Mesenchymal stem cell (in vitro differentiated cells and primary cell): Measurements from ENCODE around the gene IL6R.
A peak's percentile ranks its signal among the peaks of the same experiment; 100 is the strongest.

Source experiments
- DNase-seq: peaks from one replicate; pipeline ENCODE4 v3.0.0-alpha.2; 2013
- H2AFZ ChIP-seq: one replicate; pipeline ENCODE4 v1.6.1; 2013; ENCODE audit warnings: low read depth, mild to moderate bottlenecking, control low read depth, inconsistent platforms, low read length, moderate library complexity
- H2AK5ac ChIP-seq: 2 replicates; pipeline ENCODE4 v1.6.1; 2013; ENCODE audit warnings: low read length, moderate library complexity, mild to moderate bottlenecking, inconsistent platforms; ENCODE audit not compliant: severe bottlenecking
- H2BK120ac ChIP-seq: one replicate; pipeline ENCODE4 v1.6.1; 2013; ENCODE audit warnings: low read depth, mild to moderate bottlenecking, inconsistent platforms, low read length, moderate library complexity
- H2BK12ac ChIP-seq, 2 experiments: one replicate each; pipeline ENCODE4 v1.6.1; 2013; ENCODE audit warnings: inconsistent platforms in 2 of 2, low read length in 2 of 2, mild to moderate bottlenecking in 2 of 2, moderate library complexity in 2 of 2, control low read depth in 1 of 2
- H2BK15ac ChIP-seq: one replicate; pipeline ENCODE4 v1.6.1; 2013; ENCODE audit warnings: mild to moderate bottlenecking, low read depth, inconsistent platforms; ENCODE audit not compliant: poor library complexity, severe bottlenecking
- H2BK5ac ChIP-seq: 2 replicates; pipeline ENCODE4 v1.6.1; 2013; ENCODE audit warnings: low read depth, mild to moderate bottlenecking, low read length, control low read depth, inconsistent platforms; ENCODE audit not compliant: poor library complexity, severe bottlenecking
- H3K14ac ChIP-seq, 2 experiments: one replicate each; pipeline ENCODE4 v1.6.1; 2013; ENCODE audit warnings: inconsistent platforms in 2 of 2, low read length in 2 of 2, control low read depth in 1 of 2, mild to moderate bottlenecking in 1 of 2, moderate library complexity in 1 of 2
- H3K18ac ChIP-seq, 2 experiments: one replicate each; pipeline ENCODE4 v1.6.1; 2013; ENCODE audit warnings: inconsistent platforms in 2 of 2, low read length in 2 of 2, control low read depth in 1 of 2, low read depth in 1 of 2, mild to moderate bottlenecking in 1 of 2
- H3K23ac ChIP-seq, 2 experiments: one replicate each; pipeline ENCODE4 v1.6.1; 2013; ENCODE audit warnings: inconsistent platforms in 2 of 2, low read length in 2 of 2, mild to moderate bottlenecking in 2 of 2, moderate library complexity in 2 of 2, control low read depth in 1 of 2
- H3K27ac ChIP-seq: 2 replicates; pipeline ENCODE4 v1.5.1; 2013; ENCODE audit warnings: mild to moderate bottlenecking, moderate library complexity, low read length, control low read depth, inconsistent platforms; ENCODE audit not compliant: poor library complexity, severe bottlenecking
- H3K27me3 ChIP-seq, 2 experiments: 2 replicates each; pipeline versions ENCODE4 v1.6.1 to v1.7.0; 2013; ENCODE audit warnings: low read length in 2 of 2, mild to moderate bottlenecking in 2 of 2, moderate library complexity in 2 of 2, control low read depth in 1 of 2, inconsistent platforms in 1 of 2; ENCODE audit not compliant: control insufficient read depth in 1 of 2, insufficient read depth in 1 of 2
- H3K36me3 ChIP-seq, 2 experiments: 2 replicates each; pipeline versions ENCODE4 v1.6.1 to v1.7.0; 2013; ENCODE audit warnings: low read length in 2 of 2, control low read depth in 1 of 2, inconsistent platforms in 1 of 2, low read depth in 1 of 2, mild to moderate bottlenecking in 1 of 2; ENCODE audit not compliant: insufficient read depth in 2 of 2, control insufficient read depth in 1 of 2
- H3K4ac ChIP-seq, 2 experiments: one replicate each; pipeline ENCODE4 v1.6.1; 2013; ENCODE audit warnings: inconsistent platforms in 2 of 2, low read length in 2 of 2, mild to moderate bottlenecking in 2 of 2, moderate library complexity in 2 of 2, control low read depth in 1 of 2, low read depth in 1 of 2
- H3K4me1 ChIP-seq: 2 replicates; pipeline ENCODE4 v1.6.1; 2013; ENCODE audit warnings: low read depth, low read length, control low read depth; ENCODE audit not compliant: control insufficient read depth, insufficient read depth
- H3K4me2 ChIP-seq: 2 replicates; pipeline ENCODE4 v1.6.1; 2013; ENCODE audit warnings: low read length, mild to moderate bottlenecking, inconsistent platforms; ENCODE audit not compliant: poor library complexity, severe bottlenecking
- H3K4me3 ChIP-seq, 2 experiments: 2 replicates each; pipeline versions ENCODE4 v1.5.1 to v1.7.0; 2013; ENCODE audit warnings: low read length in 2 of 2, mild to moderate bottlenecking in 2 of 2, control low read depth in 1 of 2, low read depth in 1 of 2; ENCODE audit not compliant: insufficient read depth in 1 of 2
- H3K79me1 ChIP-seq: replicated peaks from 2 replicates; pipeline ENCODE4 v1.6.1; 2013; ENCODE audit warnings: mild to moderate bottlenecking, control low read depth, low read length, inconsistent platforms; ENCODE audit not compliant: poor library complexity, severe bottlenecking
- H3K9ac ChIP-seq: 2 replicates; pipeline ENCODE4 v1.7.0; 2013; ENCODE audit warnings: mild to moderate bottlenecking, low read length, moderate library complexity
- H3K9me3 ChIP-seq: 2 replicates; pipeline ENCODE4 v1.7.0; 2013; ENCODE audit warnings: mild to moderate bottlenecking, low read length; ENCODE audit not compliant: control insufficient read depth
- H4K8ac ChIP-seq: one replicate; pipeline ENCODE4 v1.6.1; 2013; ENCODE audit warnings: inconsistent platforms, mild to moderate bottlenecking, low read length, moderate library complexity
- H4K91ac ChIP-seq: one replicate; pipeline ENCODE4 v1.6.1; 2013; ENCODE audit warnings: mild to moderate bottlenecking, low read length, inconsistent platforms
- WGBS: methylation state at CpG from one replicate; pipeline ENCODE4 v1.1.7; 2013; ENCODE audit warnings: mixed read lengths; 5-methylcytosine and 5-hydroxymethylcytosine counted together

IL6R gene

GRCh38 chr1:154406886-154407197, 1.7 kb downstream of the IL6R start:
- Histone ChIP-seq H3K14ac (peak overlapping the region in 1 of 2 experiments; percentile 13), H3K4ac (peak overlapping the region; percentile 55 to 86), H4K91ac (peak overlapping the region; percentile 10), H3K36me3 (no peaks in the 10 kb centered on the region), H2BK5ac (no peak overlapping the region), H2BK120ac (peak overlapping the region; percentile 11), H3K4me2 (no peak overlapping the region), H4K8ac (no peak overlapping the region), H3K27me3 (peaks cover 0 to 12% of the 10 kb centered on the region in 2 experiments), H3K27ac (no peak overlapping the region), H3K4me3 (peak overlapping the region in 1 of 2 experiments; percentile 91), H3K23ac (peak overlapping the region in 1 of 2 experiments; percentile 51), H3K9me3 (no peaks in the 10 kb centered on the region), H3K9ac (peak overlapping the region; percentile 97), H3K18ac (peak overlapping the region in 1 of 2 experiments; percentile 58), H3K79me1 (peaks cover 12% of the 10 kb centered on the region), H2BK12ac (peak overlapping the region in 1 of 2 experiments; percentile 24), H2AFZ (no peak overlapping the region), H2AK5ac (no peak overlapping the region), H3K4me1 (peaks cover 23% of the 10 kb centered on the region), H2BK15ac (peak overlapping the region; percentile 64)
- peak; percentile 16 for DNase-seq
- 98% methylated on average over 3 of the region's 3 CpGs for WGBS

GRCh38 chr1:154407198-154408091, 2.3 kb downstream of the IL6R start:
- Histone ChIP-seq H2AFZ (no peak overlapping the region), H3K9ac (peak overlapping the region; percentile 97), H2BK15ac (peak overlapping the region; percentile 73), H3K23ac (peak overlapping the region in 1 of 2 experiments; percentile 51), H4K91ac (peak overlapping the region; percentile 12), H3K27me3 (peaks cover 0 to 12% of the 10 kb centered on the region in 2 experiments), H3K4me3 (peak overlapping the region in 1 of 2 experiments; percentile 91), H3K36me3 (no peaks in the 10 kb centered on the region), H3K4me1 (peaks cover 23% of the 10 kb centered on the region), H3K79me1 (peaks cover 12% of the 10 kb centered on the region), H4K8ac (peak overlapping the region; percentile 90), H3K27ac (no peak overlapping the region), H2BK120ac (peak overlapping the region; percentile 23), H3K9me3 (no peaks in the 10 kb centered on the region), H2AK5ac (peak overlapping the region; percentile 12), H3K4ac (peak overlapping the region; percentile 55 to 86), H3K4me2 (no peak overlapping the region), H2BK12ac (peak overlapping the region; percentile 24 to 50), H3K18ac (peak overlapping the region; percentile 40 to 58), H3K14ac (no peak overlapping the region), H2BK5ac (no peak overlapping the region)
- DNase-seq: peak; percentile 51
- 81% methylated on average over 10 of the region's 11 CpGs for WGBS

GRCh38 chr1:154408174-154408777, 3.1 kb downstream of the IL6R start:
- Histone ChIP-seq H2AK5ac (peak overlapping the region; percentile 37), H2BK12ac (peak overlapping the region; percentile 38 to 50), H2BK5ac (no peak overlapping the region), H4K91ac (peak overlapping the region; percentile 12), H2AFZ (no peak overlapping the region), H4K8ac (no peak overlapping the region), H3K79me1 (peaks cover 12% of the 10 kb centered on the region), H3K27ac (no peak overlapping the region), H2BK120ac (peak overlapping the region; percentile 23), H3K14ac (no peak overlapping the region), H3K9me3 (no peaks in the 10 kb centered on the region), H3K9ac (peak overlapping the region; percentile 97), H3K23ac (no peak overlapping the region), H3K4me1 (peaks cover 23% of the 10 kb centered on the region), H3K4me2 (no peak overlapping the region), H3K4me3 (peak overlapping the region in 1 of 2 experiments; percentile 91), H2BK15ac (peak overlapping the region; percentile 78), H3K18ac (peak overlapping the region in 1 of 2 experiments; percentile 40), H3K36me3 (no peaks in the 10 kb centered on the region), H3K4ac (peak overlapping the region in 1 of 2 experiments; percentile 67), H3K27me3 (peaks cover 0 to 12% of the 10 kb centered on the region in 2 experiments)
- 35% methylated on average over 6 of the region's 7 CpGs for WGBS
- DNase-seq: peak; percentile 72

GRCh38 chr1:154410185-154410827, 5.2 kb downstream of the IL6R start:
- no peak overlapping the region for H3K27ac ChIP-seq
- peaks cover 23% of the 10 kb centered on the region for H3K4me1 ChIP-seq
- H2BK12ac ChIP-seq: no peak overlapping the region
- no peak overlapping the region for H3K9ac ChIP-seq
- H2BK120ac ChIP-seq: no peak overlapping the region
- H4K91ac ChIP-seq: no peak overlapping the region
- no peak overlapping the region for H2AFZ ChIP-seq
- no peak overlapping the region for H3K23ac ChIP-seq
- DNase-seq: no peak
- WGBS: 91% methylated on average over 9 of the region's 9 CpGs
- H3K36me3 ChIP-seq: no peaks in the 10 kb centered on the region
- H3K79me1 ChIP-seq: peaks cover 13% of the 10 kb centered on the region
- no peak overlapping the region for H3K4me2 ChIP-seq
- H2AK5ac ChIP-seq: no peak overlapping the region
- no peaks in the 10 kb centered on the region for H3K9me3 ChIP-seq
- H3K4me3 ChIP-seq: no peak overlapping the region
- H2BK5ac ChIP-seq: no peak overlapping the region
- H3K14ac ChIP-seq: no peak overlapping the region
- H3K27me3 ChIP-seq: no peaks in the 10 kb centered on the region
- no peak overlapping the region for H2BK15ac ChIP-seq
- no peak overlapping the region for H3K18ac ChIP-seq
- no peak overlapping the region for H3K4ac ChIP-seq
- H4K8ac ChIP-seq: no peak overlapping the region
